Amygdala (tissue), 56 donors: ENCODE results near the gene VPS11.
A peak's percentile ranks its signal among the peaks of the same experiment; 100 is the strongest.

ENCODE experiments used
- DNase-seq, 56 donors: peaks; one replicate each; lab custom pipeline; 2025; lab: John Stamatoyannopoulos, UW

VPS11 gene

DNA sequence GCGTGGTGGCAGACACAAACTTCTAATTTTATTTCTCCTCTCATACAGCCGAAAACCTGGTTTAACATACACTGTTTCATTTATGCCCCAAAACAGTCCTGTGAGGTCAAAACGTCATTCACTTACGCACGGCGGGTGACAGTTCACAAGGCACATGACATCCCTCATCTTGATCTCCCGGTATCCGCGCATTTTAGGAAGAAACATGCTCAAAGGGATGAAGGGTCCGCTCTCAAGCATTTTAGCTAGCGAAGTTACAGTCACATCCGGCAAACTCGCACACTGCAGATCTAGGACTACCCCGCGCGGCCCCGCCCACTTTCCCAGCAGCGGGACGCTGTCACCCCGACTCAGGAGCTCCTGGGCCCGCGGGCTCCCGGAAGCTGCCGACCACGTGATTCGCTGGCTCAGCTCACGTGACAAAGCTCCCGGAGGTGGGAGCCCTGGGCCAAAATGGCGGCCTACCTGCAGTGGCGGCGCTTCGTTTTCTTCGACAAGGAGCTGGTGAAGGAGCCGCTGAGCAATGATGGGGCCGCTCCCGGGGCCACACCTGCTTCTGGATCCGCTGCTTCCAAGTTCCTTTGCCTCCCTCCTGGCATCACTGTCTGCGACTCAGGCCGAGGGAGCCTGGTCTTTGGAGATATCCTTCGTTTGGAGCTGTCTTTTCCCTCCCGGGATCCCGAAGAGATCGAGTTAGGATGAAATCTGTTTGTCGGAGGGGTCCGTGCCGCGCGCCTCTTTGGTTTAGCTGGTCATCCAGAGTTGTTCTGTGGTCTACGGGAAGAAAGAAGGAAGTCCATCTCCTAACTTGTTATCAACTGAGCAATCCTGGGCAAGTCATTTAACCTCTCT, at the start of gene VPS11:
VPS11 (plus strand) TSS at position 448 of the 852 bp plus-strand sequence; CDS start at position 454, 6 bp downstream.
- peak; percentile 80 to 97 (median 92) for DNase-seq

DNA sequence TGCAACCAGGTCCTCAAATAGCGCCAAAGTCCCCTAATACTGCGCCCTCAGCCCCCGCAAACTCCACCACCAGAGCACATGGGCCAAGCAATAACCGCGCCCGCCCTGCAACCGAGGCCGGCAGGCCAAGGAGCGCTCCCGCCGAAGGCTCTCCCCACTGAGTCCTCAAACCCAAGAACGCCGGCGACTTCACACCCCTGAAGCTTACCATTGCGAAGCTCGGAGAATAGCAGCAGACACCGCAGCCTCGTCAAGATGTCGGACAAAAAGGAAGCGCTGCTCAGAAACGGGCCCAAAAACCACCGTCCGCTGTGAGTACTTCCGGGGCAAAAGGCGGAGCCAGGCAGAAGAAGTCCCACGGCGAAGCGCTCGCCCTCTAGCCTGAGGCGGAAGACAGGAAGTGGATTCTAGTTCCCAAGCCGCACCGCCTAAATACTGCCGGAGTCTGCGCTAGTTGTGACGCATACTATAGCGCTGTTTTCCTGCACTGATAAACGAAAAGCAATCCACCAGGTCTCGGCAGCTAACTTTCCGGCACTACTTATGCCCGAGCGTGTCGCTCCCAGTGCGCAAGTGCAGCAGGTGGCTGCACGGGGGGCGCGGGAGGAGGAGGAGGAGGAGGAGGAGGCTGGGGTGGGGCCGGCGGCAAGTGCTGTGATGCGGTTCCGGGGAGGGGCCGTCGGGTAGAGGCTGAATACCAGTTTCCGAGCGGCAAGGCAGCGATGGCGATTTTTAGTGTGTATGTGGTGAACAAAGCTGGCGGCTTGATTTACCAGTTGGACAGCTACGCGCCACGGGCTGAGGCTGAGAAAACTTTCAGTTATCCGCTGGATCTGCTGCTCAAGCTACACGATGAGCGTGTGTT, 49.3 kb upstream of the VPS11 start, which contains the start of the genes RPS25 and TRAPPC4:
RPS25 (minus strand) TSS at position 270 of the 865 bp plus-strand sequence; CDS start at position 211, 59 bp downstream.
TRAPPC4 (plus strand) TSS at position 693 of the 865 bp plus-strand sequence; CDS start at position 723, 30 bp downstream.
- DNase-seq, result peak; percentile 88 to 100 (median 97)

DNA sequence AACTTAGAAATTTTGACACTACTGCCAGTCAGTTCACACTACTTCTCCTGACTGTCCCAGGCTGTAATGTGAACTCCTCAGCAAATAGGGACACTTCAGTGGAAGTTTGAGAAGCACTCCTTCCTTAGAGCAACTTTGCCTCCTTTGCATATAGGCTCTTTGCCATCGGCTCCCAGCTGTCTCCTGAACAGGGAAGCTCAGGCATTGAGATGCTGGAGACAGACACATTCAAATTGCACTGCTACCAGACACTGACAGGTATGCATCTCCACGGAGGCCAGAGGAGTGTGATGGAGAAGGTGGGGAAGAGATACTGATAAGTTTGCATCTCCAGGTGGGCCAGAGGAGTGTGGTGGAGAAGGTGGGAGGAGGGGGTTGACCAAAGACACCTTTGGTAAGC, 47.6 kb upstream of the VPS11 start:
- no peak for DNase-seq

- DNase-seq, result no peak
Observed at GRCh38 chr11:119021631-119022030, 46.0 kb upstream of the VPS11 start.

- DNase-seq, result no peak
Observed at GRCh38 chr11:119023741-119024140, 43.9 kb upstream of the VPS11 start.

DNA sequence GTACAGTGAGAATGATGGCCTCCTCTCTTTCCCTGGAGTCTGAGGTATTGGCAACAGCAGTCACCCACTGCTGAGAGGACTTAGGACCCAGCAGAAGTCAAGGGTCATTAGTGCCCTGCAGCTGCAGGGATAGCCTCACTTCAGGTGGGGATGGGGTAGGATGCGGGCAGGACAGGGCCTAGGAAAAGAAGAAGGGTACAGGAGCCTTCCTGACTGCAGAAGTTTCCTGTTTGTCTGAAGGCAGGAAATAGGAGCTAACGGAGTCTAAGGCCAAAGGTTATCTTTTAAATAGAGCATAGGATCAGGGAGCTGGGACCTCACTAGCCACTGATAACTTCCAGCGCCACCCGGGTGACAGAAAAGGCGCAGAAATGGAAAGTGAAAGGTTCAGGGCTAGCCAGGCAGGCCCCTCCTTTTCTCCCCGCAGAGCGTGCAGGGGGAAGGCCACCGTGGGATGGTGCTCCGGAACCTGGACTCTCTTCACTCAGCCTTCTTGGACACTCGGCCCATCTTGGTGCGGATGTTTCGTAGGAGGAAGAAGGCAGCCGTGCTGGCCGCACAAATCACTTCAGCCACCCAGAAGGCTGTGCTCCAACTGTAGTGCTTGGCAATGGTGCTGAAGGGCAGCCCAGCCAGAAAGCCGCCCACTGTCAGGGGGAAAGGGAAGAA, 43.1 kb upstream of the VPS11 start:
- DNase-seq, result no peak

- no peak for DNase-seq
Observed at GRCh38 chr11:119025099-119025473, 42.5 kb upstream of the VPS11 start.

DNA sequence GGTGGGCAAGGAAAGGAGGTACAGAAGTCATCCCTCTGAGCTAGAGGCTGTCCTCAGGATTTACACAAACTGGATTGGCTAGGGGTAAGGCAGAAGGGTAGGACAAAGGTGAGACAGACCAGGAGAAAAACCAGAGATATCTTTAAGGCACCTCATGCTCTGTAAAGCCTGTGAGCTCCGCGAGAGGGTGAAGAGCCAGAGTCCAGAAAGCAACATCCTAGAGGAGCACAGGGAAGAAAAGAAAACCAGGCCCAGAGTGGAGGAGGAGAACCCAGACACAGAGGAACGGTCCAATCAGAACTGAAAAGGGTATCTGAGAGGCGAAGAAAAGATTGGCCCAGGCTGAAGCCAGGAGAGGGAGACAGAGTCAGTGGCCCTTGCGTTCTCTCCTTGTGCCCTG, 42.1 kb upstream of the VPS11 start:
- DNase-seq, result no peak

DNA sequence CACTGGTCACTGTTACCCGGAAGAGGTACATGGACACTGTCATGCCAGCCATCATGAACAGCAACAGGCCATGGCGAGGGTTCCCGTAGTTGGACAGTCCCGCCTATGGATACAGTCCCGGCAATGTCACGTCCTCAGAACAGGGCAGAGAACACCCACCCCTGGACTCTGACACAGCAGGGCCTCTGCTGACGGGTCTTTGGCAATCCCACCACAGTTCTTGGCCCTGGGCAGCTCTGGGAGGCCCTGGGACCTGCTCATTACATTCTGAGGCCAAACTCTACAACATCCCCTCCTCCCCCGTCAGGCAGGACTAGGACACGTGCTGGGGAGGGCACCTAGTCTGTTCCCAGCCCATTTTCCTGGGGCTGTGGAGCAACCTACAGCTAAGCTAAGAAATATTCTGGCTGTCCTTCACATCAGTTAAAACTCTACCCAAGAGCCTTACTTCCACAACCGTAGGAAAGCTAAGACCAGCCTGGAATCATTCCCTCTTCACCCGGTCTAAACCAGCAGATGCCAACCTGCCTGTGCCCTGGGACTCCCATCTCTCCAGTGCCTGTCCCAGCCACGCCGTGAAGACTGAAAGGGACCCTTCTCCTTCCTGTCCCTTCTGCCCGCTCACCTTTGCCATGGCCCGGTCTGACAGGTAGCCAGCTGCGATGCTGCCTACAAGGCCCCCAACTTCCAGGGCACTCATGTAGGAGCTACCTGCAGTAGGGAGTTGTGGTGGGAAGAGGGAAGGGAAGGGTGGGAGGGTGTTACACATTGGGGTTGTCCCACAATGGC, 41.4 kb upstream of the VPS11 start:
- no peak for DNase-seq

DNA sequence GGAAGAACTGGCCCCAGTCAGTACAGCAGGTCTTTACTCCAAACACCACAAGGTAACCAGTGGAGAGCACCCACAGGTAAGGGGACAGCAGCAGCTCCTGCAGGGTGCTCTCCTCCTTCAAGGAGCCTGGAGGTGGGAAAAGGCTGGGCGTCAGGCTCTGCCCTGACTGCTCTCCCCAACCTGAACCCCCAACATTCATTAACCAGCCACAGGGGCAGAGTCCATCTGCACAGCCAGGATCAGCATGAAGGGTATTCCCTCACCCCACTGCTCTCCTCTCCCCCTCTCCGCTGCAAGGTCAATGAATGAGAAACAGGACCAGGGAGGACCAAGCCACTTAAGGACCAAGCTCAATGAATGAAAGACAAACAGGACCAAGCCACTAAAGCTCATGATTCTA, 40.6 kb upstream of the VPS11 start:
- no peak for DNase-seq

DNA sequence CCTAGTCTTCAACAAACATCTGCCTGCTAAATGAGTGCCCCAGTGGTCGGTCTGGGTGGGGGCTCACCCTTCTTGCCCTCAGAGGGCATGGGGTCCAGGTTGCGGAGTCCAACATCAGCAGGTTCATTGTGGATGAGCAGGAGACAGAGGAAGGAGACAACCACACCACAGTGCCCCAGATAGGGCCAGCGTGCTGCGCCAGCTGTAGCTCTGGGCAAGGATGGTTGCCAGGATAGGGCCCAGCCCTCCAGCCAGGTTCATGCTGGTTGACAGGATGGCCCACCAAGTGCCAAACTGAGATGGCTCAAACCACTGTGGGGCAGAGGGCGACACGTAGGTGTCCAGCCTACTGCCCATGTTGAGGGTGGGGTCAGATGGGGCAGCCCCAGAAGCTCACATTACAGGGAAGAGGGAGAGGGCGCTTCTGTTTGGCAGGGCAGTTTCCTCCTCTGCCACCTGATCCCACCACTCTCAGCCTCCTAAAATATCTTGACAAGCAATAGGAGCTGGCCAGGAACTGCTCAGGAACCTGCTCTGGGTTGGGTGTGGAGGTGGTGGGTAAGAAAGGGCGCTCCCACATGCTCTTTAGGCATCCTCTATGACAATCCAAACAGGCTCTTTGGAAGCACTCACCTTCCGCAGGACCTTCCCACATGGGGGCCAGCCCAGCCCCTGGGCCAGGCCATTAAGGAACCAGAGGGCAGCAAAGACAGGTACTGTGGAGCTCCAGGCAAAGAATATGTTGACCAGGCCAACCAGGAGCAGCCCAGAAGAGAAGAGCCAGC, 39.9 kb upstream of the VPS11 start:
- no peak for DNase-seq

GRCh38 chr11:119028346-119029068, 39.1 kb upstream of the VPS11 start:
- DNase-seq, result no peak

DNA sequence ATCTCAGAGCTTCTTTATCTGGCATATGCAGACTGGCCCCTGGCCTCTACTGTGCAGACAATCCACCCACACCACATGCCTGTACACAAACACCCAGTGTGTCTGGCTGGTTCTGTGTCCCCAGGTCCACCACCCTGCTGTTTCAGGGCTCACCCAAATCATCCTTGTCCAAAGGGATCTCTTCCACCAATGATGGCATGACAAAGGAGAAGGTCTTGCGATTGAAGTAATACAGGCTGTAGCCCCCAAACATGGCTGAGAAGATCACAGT, 38.6 kb upstream of the VPS11 start:
- DNase-seq, result no peak

DNA sequence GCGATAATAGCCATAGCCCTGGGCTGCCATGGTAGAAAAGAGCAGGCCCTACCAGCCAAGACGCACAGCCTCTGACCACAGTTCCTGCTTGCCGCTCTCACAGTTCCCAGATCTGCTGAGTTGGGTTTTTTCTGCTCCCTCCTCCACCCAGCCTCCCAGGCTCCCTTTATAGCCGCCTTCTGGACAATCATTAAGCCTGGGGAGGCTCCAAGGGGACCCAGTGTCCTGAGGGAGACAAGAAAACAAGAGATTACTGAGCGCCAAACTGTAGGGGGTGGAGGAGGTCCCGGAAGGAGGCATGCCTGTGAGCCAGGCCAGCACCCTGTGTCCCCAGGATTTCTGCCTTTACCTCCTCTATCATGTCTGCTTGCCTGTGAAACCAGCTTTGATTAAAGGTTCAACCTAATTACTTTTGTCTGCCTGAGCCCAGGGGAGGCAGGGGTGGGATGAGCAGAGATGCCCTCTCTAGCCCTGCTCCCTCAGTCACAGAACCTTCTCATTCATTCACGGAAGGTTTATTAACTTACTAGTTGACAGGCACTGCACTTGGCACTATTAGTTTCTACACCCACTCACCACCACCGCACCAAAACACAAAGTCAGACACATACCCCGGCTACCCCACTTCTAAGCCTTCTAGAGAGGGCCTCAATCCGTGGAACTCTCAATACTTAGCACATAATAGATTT, 38.1 kb upstream of the VPS11 start:
- peak in 22 of 56 donors; percentile 5 to 38 (median 18) for DNase-seq

DNA sequence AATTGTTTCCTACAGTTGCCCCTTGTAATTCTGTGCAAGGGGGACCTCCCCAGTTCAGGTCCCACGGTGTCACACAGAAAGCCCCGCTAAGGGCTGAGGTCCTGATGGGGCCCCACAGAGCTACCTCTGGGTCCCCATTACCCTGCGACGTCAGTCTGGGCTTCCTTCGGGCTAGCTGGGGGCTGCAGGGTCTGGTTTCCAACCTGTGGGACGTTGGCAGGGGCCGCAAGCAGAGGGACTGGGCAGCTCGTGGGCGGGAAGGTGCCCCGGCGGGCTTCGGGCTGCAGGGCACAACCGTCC, 37.6 kb upstream of the VPS11 start:
- peak in 3 of 56 donors; percentile 35 to 53 (median 36) for DNase-seq

DNA sequence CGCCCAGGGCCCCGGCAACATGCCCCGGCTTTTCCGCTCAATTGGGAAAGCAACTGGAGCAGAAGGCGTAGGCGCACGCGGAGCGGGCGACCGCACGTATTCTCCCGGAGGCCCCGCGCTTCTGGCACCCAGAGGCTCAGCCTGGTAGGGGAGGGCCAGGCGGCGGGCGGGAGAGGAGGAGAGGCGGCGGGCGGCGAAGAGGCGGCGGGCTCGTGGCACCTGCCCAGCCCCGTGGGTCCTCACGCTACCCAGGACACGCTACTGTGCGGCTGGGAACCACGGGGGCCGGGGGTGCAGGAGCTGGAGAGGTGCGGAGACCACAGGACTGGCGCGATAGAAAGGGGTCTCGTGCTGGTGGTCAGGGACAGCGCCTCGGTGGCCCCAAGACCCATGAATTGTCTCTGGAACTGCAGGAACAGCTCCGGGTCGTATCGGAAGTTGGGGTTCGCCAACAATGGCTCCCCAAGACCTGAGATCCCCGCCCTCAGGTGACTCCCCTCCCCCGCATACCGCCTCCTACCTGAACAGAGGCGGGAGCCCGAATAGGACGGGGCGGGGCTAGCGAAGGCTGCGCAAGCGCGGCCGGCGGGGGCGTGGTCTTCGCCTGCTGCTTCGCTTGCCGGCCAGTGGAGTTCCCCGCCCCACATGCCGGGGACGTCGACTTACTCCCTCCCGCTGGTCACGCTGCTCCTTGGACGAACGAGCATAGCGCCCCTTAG, 37.1 kb upstream of the VPS11 start, which contains the start of gene SLC37A4:
SLC37A4 (minus strand) TSS at position 549 of the 719 bp plus-strand sequence.
- peak; percentile 49 to 99 (median 93) for DNase-seq

GRCh38 chr11:119031912-119032280, 35.7 kb upstream of the VPS11 start:
- DNase-seq, result no peak
